Endothelial cell of umbilical vein (primary cell): ENCODE data around the gene SEZ6L2. TPM values are rescaled to one million over a fixed set of nuclear protein-coding genes. Genes with fewer than 3 reads are reported as not detected.

Experiments
- BruUV-seq: library from RNA; stranded (reverse); fragments of 400-500 nt; replicated peaks from 2 replicates; lab custom pipeline; 2021; lab: Mats Ljungman, UMichigan
- CTCF ChIA-PET: fragments of 300-600, 350-600 bp; sonication (Branson Sonifier 250); formaldehyde crosslinking; loops from one replicate; lab custom pipeline; 2021; ENCODE audit warnings: antibody characterized with exemption, inconsistent platforms; lab: Charles Lee
- POLR2A ChIA-PET: fragments of 300-600, 350-600 bp; sonication (Branson Sonifier 250); formaldehyde crosslinking; loops from one replicate; lab custom pipeline; 2021; ENCODE audit warnings: antibody characterized with exemption, inconsistent platforms; lab: Charles Lee
- DNase-seq: peaks from one replicate; pipeline ENCODE4 v3.0.0-alpha.2; 2011; ENCODE audit warnings: low read depth, low spot score
- FAIRE-seq: peaks from 2 replicates; lab custom pipeline; 2011; peaks lifted over from hg19 to GRCh38; lab: Jason Lieb, UNC
- H2AFZ ChIP-seq: 2 replicates; pipeline ENCODE4 v1.6.0; 2012; ENCODE audit warnings: low read depth, low read length, control low read depth, inconsistent platforms
- H3K27ac ChIP-seq: 2 replicates; pipeline ENCODE4 v1.5.1; 2011; ENCODE audit warnings: low read depth, mild to moderate bottlenecking, control low read depth, low read length, moderate library complexity; ENCODE audit not compliant: insufficient read depth
- H3K27me3 ChIP-seq, 2 experiments: 2 replicates each; pipeline versions ENCODE4 v1.6.0 to v1.6.1; 2011; ENCODE audit warnings: low read length in 2 of 2, mixed read lengths in 1 of 2; ENCODE audit not compliant: control insufficient read depth in 2 of 2, insufficient read depth in 2 of 2
- H3K36me3 ChIP-seq, 2 experiments: 2 replicates in 1 of 2; 3 replicates in 1 of 2; pipeline ENCODE4 v1.5.1; 2011; ENCODE audit warnings: low read length in 2 of 2, mild to moderate bottlenecking in 1 of 2, moderate library complexity in 1 of 2; ENCODE audit not compliant: control insufficient read depth in 2 of 2, insufficient read depth in 2 of 2; ENCODE audit errors: extremely low read depth in 1 of 2
- H3K4me1 ChIP-seq: 3 replicates; pipeline ENCODE4 v1.5.1; 2011; ENCODE audit warnings: mild to moderate bottlenecking, low read length; ENCODE audit not compliant: control insufficient read depth, insufficient read depth; ENCODE audit errors: extremely low read depth
- H3K4me2 ChIP-seq: 2 replicates; pipeline ENCODE4 v1.6.1; 2011; ENCODE audit warnings: low read length, control low read depth, mixed read lengths; ENCODE audit not compliant: insufficient read depth
- H3K4me3 ChIP-seq, 3 experiments: fragments of 200-600 bp in 1 of 3; sonication (generic), shearing (Covaris generic) in 1 of 3; replicated peaks in 1 of 3; 2 replicates each; pipeline ENCODE4 v1.5.1; 2011 to 2016; ENCODE audit warnings: control low read depth in 3 of 3, low read length in 3 of 3, mild to moderate bottlenecking in 2 of 3, inconsistent platforms in 1 of 3, low read depth in 1 of 3, moderate library complexity in 1 of 3; ENCODE audit not compliant: insufficient read depth in 1 of 3
- H3K79me2 ChIP-seq: 2 replicates; pipeline ENCODE4 v1.6.0; 2012; ENCODE audit warnings: low read length, inconsistent platforms; ENCODE audit not compliant: control insufficient read depth, insufficient read depth
- H3K9ac ChIP-seq: replicated peaks from 2 replicates; pipeline ENCODE3; 2011; ENCODE audit warnings: low read length, control low read depth; ENCODE audit not compliant: insufficient read depth; ENCODE audit errors: extremely low read depth
- H3K9me1 ChIP-seq: replicated peaks from 3 replicates; pipeline ENCODE4 v1.6.0; 2011; ENCODE audit warnings: mild to moderate bottlenecking, low read length; ENCODE audit not compliant: control insufficient read depth, insufficient read depth; ENCODE audit errors: extremely low read depth
- H3K9me3 ChIP-seq: replicated peaks from 2 replicates; pipeline ENCODE4 v1.5.1; 2012; ENCODE audit warnings: low read length, inconsistent platforms; ENCODE audit not compliant: control insufficient read depth, insufficient read depth
- H4K20me1 ChIP-seq: replicated peaks from 2 replicates; pipeline ENCODE3; 2011; ENCODE audit warnings: mild to moderate bottlenecking, low read length; ENCODE audit not compliant: control insufficient read depth, insufficient read depth; ENCODE audit errors: extremely low read depth
- CTCF ChIP-seq, 2 donors: IDR thresholded peaks; 1 replicate in 1 of 2; 2 replicates in 1 of 2; pipeline ENCODE4 v1.5.1; 2011; ENCODE audit warnings: low read length in 2 of 2, mild to moderate bottlenecking in 2 of 2, moderate library complexity in 2 of 2, control low read depth in 1 of 2, inconsistent platforms in 1 of 2, low read depth in 1 of 2; ENCODE audit not compliant: insufficient read depth in 1 of 2; ENCODE audit errors: extremely low read depth in 1 of 2
- EZH2 ChIP-seq: IDR thresholded peaks from 2 replicates; pipeline ENCODE4 v1.6.1; 2012; ENCODE audit warnings: borderline replicate concordance, low read depth, mild to moderate bottlenecking, moderate library complexity, low read length, inconsistent platforms; ENCODE audit not compliant: severe bottlenecking
- FOS ChIP-seq: IDR thresholded peaks from 2 replicates; pipeline ENCODE4 v1.6.1; 2011; ENCODE audit warnings: mild to moderate bottlenecking, low read length, moderate library complexity, borderline replicate concordance; ENCODE audit not compliant: insufficient read depth
- GATA2 ChIP-seq: IDR thresholded peaks from 2 replicates; pipeline ENCODE4 v1.7.0; 2011; ENCODE audit warnings: low read depth, mild to moderate bottlenecking, moderate library complexity, mixed read lengths, low read length; ENCODE audit not compliant: insufficient read length, insufficient read depth
- JUN ChIP-seq: IDR thresholded peaks from 2 replicates; pipeline ENCODE4 v1.6.1; 2011; ENCODE audit warnings: borderline replicate concordance, low read depth; ENCODE audit not compliant: insufficient read length, insufficient read depth
- MAX ChIP-seq: IDR thresholded peaks from 2 replicates; pipeline ENCODE4 v1.6.1; 2011; ENCODE audit not compliant: insufficient read depth, insufficient read length
- MYC ChIP-seq: IDR thresholded peaks from one replicate; pipeline ENCODE4 v1.6.1; 2011; ENCODE audit warnings: mild to moderate bottlenecking, low read depth, low read length
- POLR2A ChIP-seq: IDR thresholded peaks from 2 replicates; pipeline ENCODE4 v1.6.1; 2012; ENCODE audit warnings: low read depth, mild to moderate bottlenecking, control low read depth, low read length
- POLR2AphosphoS5 ChIP-seq: IDR thresholded peaks from 2 replicates; pipeline ENCODE4 v1.6.1; 2012; ENCODE audit warnings: low read depth, mild to moderate bottlenecking, control low read depth, low read length, moderate library complexity; ENCODE audit not compliant: insufficient read depth
- dilution Hi-C: fragments of 300-500 bp; cut with MboI; formaldehyde crosslinking; loops from one replicate; pipeline ENCODE4 v1.15.0; 2019; ENCODE audit warnings: low sequenced_read_pairs; ENCODE audit not compliant: extremely low pct_ligation_motif_present
- intact Hi-C: fragments of 100-400 bp; cut with micrococcal nuclease; formaldehyde crosslinking; loops from one replicate; pipeline ENCODE4 v1.10.0; 2022
- polyA plus RNA-seq, 4 experiments: library from polyadenylated mRNA; depleted of rRNA in 3 of 4; stranded (reverse) in 3 of 4; unstranded in 1 of 4; fragments of >200 nt; gene quantifications; 2 replicates each; pipeline versions ENCODE4 v1.2.1 to v1.2.3, GENCODE V29; 2011 to 2012; ENCODE audit warnings: missing spikeins in 1 of 4
- total RNA-seq: library from RNA; stranded (reverse); gene quantifications from 2 replicates; pipeline ENCODE4 v1.2.3, GENCODE V29; 2021

SEZ6L2 gene
- total and polyA plus RNA-seq, 2 donors (not counting 3 experiments of a cell fraction or from before 2014, with no cell fraction given): 2.4 to 4.5 TPM

GRCh38 chr16:29873319-29873718 is 26.0 kb downstream of the SEZ6L2 start:
- DNase-seq: no peak
- Histone ChIP-seq H3K4me3 (no peak overlapping the region), H3K4me2 (no peak overlapping the region), H3K4me1 (no peaks in the 10 kb centered on the region), H4K20me1 (no peaks in the 10 kb centered on the region), H3K27me3 (peaks cover 14 to 16% of the 10 kb centered on the region in 2 experiments), H2AFZ (no peak overlapping the region), H3K9me3 (no peaks in the 10 kb centered on the region), H3K27ac (no peak overlapping the region), H3K9me1 (no peaks in the 10 kb centered on the region), H3K9ac (no peak overlapping the region), H3K36me3 (no peaks in the 10 kb centered on the region), H3K79me2 (no peaks in the 10 kb centered on the region)
- no peak for TF ChIP-seq EZH2
- no peak for TF ChIP-seq POLR2AphosphoS5
- no peak for TF ChIP-seq CTCF (IDR thresholded peaks at IDR 0.05; ENCODE audit: extremely low read depth in 1 of 2, insufficient read depth in 1 of 2, low read depth in 1 of 2, low read length in 2 of 2)
- TF ChIP-seq MAX: no peak
- no peak for TF ChIP-seq POLR2A
- no peak for TF ChIP-seq MYC
- no peak for TF ChIP-seq JUN
- TF ChIP-seq FOS: no peak
- no peak for TF ChIP-seq GATA2
- POLR2A ChIA-PET: no interaction called here
- CTCF ChIA-PET: interaction anchor here (1.1 to 2.1 kb wide), 2 partner anchors 25 to 182 kb away, joined by 3 to 11 read pairs; no protein-coding TSS in a partner anchor
- dilution Hi-C loops (no loop called here), intact Hi-C loops (no loop called here)
- no TSS peak for BruUV-seq
- FAIRE-seq: no peak
